Peyer's patch (tissue), 4 donors: ENCODE results near the gene TAGLN3. TPM values are rescaled to one million over a fixed set of nuclear protein-coding genes. Genes with fewer than 3 reads are reported as not detected.

ENCODE experiments used
- DNase-seq, 3 donors: peaks; one replicate each; pipeline ENCODE4 v3.0.0-alpha.2; 2017 to 2019
- H3K27ac ChIP-seq, 4 donors: fragments of 200-600 bp; sonication (generic); one replicate each; pipeline ENCODE4 v1.5.1; 2016 to 2019
- H3K27me3 ChIP-seq, 2 donors: fragments of 200-600 bp; sonication (generic); one replicate each; pipeline ENCODE4 v1.5.1; 2019
- H3K36me3 ChIP-seq, 3 donors: fragments of 200-600 bp; sonication (generic); one replicate each; pipeline ENCODE4 v1.5.1; 2016 to 2019
- H3K4me1 ChIP-seq, 4 donors: fragments of 200-600 bp; sonication (generic); one replicate each; pipeline ENCODE4 v1.5.1; 2016 to 2019
- H3K4me3 ChIP-seq, 4 donors: fragments of 200-600 bp; sonication (generic); 1 replicate in 3 of 4; 2 replicates in 1 of 4; pipeline ENCODE4 v1.5.1; 2016 to 2019; ENCODE audit warnings: mild to moderate bottlenecking in 1 of 4
- H3K9me3 ChIP-seq, 4 donors: fragments of 200-600 bp; sonication (generic); one replicate each; pipeline ENCODE4 v1.5.1; 2016 to 2019; ENCODE audit warnings: mild to moderate bottlenecking in 1 of 4
- CTCF ChIP-seq, 6 experiments: fragments of 450-650 bp in 4 of 6; fragments of 200-600 bp in 2 of 6; sonication (generic) in 1 of 6; IDR thresholded peaks; one replicate each; pipeline ENCODE4 v1.5.1; 2017 to 2019; ENCODE audit warnings: antibody characterized with exemption in 6 of 6, mild to moderate bottlenecking in 3 of 6, moderate library complexity in 1 of 6
- POLR2A ChIP-seq, 2 donors: fragments of 450-650 bp; IDR thresholded peaks; one replicate each; pipeline ENCODE4 v1.5.1; 2017; ENCODE audit warnings: antibody characterized with exemption in 2 of 2, mild to moderate bottlenecking in 2 of 2, moderate library complexity in 2 of 2
- total RNA-seq, 4 donors: library from RNA; depleted of rRNA; stranded (reverse); fragments of >200 nt; gene quantifications; one replicate each; pipeline ENCODE4 v1.1.0, GENCODE V29; 2016

Gene TAGLN3
- total RNA-seq, 4 donors from 2014 or later = 1.1 TPM; not detected in 3

DNA sequence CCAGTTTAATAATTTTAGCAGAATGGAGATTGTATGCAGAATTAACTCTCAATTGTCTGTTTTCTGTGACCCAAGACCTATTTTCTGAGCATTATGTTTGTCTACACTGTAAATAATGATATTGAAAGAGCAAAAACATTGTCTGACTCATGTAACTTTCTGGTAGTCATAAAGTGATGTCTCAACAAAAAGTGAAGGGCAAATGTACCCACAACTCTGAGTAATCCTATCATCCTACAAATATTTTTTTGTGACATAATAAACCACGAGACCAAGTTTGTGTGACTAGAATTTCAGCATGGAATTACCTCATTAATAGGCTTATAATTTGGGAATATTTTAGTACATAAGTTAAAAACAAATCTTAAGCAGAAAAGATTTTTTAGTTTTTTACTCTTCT, 35.3 kb upstream of the TAGLN3 start:
- Histone ChIP-seq H3K4me1 (no peaks in the 10 kb centered on the region), H3K4me3 (no peak overlapping the region), H3K27me3 (no peaks in the 10 kb centered on the region), H3K9me3 (no peaks in the 10 kb centered on the region), H3K36me3 (no peaks in the 10 kb centered on the region), H3K27ac (no peak overlapping the region)
- TF ChIP-seq POLR2A (IDR thresholded peaks at IDR 0.05) = no peak
- TF ChIP-seq CTCF (IDR thresholded peaks at IDR 0.05) = no peak
- no peak for DNase-seq

DNA sequence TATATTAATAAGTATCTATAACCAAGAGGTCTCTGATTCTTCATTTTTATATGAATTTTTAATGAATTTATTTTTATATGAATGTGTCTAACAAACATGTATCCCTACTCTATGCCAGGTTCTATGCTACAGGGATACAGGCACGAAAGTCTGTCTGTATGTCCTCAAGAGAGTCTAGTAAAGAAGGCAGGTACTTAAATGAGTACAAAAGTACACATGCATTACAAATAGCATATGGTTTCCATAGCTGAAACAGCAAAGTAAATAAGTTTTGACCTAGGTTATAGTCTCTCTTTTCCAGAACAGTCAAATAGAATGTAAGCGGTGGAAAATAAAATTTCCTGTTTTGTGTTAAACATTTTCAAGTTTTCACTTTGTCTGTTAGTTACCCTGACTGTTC, 33.2 kb upstream of the TAGLN3 start:
- Histone ChIP-seq H3K36me3 (no peaks in the 10 kb centered on the region), H3K27ac (no peak overlapping the region)

GRCh38 chr3:111967068-111967467, 31.7 kb upstream of the TAGLN3 start:
- no peaks in the 10 kb centered on the region for H3K4me1 ChIP-seq
- H3K36me3 ChIP-seq = no peaks in the 10 kb centered on the region
- TF ChIP-seq POLR2A (IDR thresholded peaks at IDR 0.05) (no peak), CTCF (IDR thresholded peaks at IDR 0.05) (no peak)
- H3K27ac ChIP-seq = no peak overlapping the region
- no peak for DNase-seq
- H3K27me3 ChIP-seq = no peaks in the 10 kb centered on the region
- no peak overlapping the region for H3K4me3 ChIP-seq
- no peaks in the 10 kb centered on the region for H3K9me3 ChIP-seq

More for the DNA sequence above, 33.2 kb upstream of the TAGLN3 start:
- Histone ChIP-seq H3K4me1 (no peaks in the 10 kb centered on the region), H3K9me3 (no peaks in the 10 kb centered on the region), H3K4me3 (no peak overlapping the region), H3K27me3 (no peaks in the 10 kb centered on the region)
- no peak for DNase-seq
- TF ChIP-seq CTCF (IDR thresholded peaks at IDR 0.05) (no peak), POLR2A (IDR thresholded peaks at IDR 0.05) (no peak)

- H3K27ac ChIP-seq = no peak overlapping the region
- H3K4me3 ChIP-seq = no peak overlapping the region
- H3K4me1 ChIP-seq = no peaks in the 10 kb centered on the region
- H3K9me3 ChIP-seq = no peaks in the 10 kb centered on the region
- no peak for TF ChIP-seq POLR2A (IDR thresholded peaks at IDR 0.05)
- TF ChIP-seq CTCF (IDR thresholded peaks at IDR 0.05) = peak; percentile 61 to 94 (median 86)
- no peaks in the 10 kb centered on the region for H3K36me3 ChIP-seq
- peak; percentile 76 to 94 (median 90) for DNase-seq
- H3K27me3 ChIP-seq = no peaks in the 10 kb centered on the region
Measured at GRCh38 chr3:111967651-111968274, 31.0 kb upstream of the TAGLN3 start.

DNA sequence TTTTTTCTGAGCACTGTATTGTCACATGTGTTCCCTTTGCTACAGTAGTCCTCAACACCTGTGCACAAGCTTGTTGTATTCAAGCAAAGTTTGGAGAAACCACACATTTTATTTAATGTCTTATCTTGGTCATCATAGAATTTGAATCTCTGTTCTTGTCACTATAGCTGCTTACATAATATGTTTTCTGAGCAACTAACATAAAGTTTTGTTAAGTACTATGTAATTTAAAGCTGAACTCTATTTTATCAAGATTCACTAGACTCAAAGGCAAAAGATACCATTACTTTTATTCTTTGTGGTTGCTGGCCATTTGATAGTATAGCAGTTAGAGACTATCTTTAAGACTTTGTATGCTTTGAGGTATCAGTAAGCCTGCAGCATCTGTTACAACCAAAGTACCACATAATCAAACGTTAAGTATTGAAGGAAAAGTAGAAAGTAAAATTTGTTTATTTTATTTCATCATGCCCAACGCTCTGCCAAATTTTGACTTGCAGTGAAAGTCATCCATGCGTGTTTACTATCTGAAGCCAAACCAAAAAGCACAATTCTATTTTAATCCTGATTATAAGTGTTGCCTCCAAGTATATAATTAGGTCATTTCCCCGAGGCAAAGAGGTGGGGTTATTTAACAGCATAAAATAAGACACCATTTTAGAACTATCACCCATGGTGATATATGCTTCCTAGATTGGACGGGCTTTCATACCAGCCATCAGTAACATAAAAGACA, 30.2 kb upstream of the TAGLN3 start:
- peak overlapping the region in 1 of 4 donors; percentile 8 for H3K27ac ChIP-seq
- no peak for DNase-seq
- no peaks in the 10 kb centered on the region for H3K9me3 ChIP-seq
- no peaks in the 10 kb centered on the region for H3K36me3 ChIP-seq
- no peaks in the 10 kb centered on the region for H3K4me1 ChIP-seq
- H3K4me3 ChIP-seq = no peak overlapping the region
- H3K27me3 ChIP-seq = no peaks in the 10 kb centered on the region
- no peak for TF ChIP-seq POLR2A (IDR thresholded peaks at IDR 0.05)
- TF ChIP-seq CTCF (IDR thresholded peaks at IDR 0.05) = no peak
